Activated naive CD8-positive, alpha-beta T cell treated with anti-CD3 and anti-CD28 coated beads, Interleukin-2, amount 50 U/mL, for 16 hours (primary cell): ENCODE measurements around the gene SNRPA.
A peak's percentile ranks its signal among the peaks of the same experiment; 100 is the strongest.
"Not testable (repeated sequence)": the region's sequence is repeated elsewhere in the genome, so short reads cannot be mapped to it uniquely, and the experiment has no call there.

ENCODE experiments used
- DNase-seq: peaks from one replicate; pipeline ENCODE4 v3.0.0-alpha.2; 2020; ENCODE audit warnings: low read depth, low spot score

SNRPA gene

DNA sequence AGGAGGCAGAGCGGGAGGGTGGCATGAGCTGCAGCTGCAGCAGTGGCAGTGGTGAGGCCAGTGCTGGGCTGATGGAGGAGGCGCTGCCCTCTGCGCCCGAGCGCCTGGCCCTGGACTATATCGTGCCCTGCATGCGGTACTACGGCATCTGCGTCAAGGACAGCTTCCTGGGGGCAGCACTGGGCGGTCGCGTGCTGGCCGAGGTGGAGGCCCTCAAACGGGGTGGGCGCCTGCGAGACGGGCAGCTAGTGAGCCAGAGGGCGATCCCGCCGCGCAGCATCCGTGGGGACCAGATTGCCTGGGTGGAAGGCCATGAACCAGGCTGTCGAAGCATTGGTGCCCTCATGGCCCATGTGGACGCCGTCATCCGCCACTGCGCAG, 50.0 kb downstream of the SNRPA start:
- DNase-seq, result no peak

DNA sequence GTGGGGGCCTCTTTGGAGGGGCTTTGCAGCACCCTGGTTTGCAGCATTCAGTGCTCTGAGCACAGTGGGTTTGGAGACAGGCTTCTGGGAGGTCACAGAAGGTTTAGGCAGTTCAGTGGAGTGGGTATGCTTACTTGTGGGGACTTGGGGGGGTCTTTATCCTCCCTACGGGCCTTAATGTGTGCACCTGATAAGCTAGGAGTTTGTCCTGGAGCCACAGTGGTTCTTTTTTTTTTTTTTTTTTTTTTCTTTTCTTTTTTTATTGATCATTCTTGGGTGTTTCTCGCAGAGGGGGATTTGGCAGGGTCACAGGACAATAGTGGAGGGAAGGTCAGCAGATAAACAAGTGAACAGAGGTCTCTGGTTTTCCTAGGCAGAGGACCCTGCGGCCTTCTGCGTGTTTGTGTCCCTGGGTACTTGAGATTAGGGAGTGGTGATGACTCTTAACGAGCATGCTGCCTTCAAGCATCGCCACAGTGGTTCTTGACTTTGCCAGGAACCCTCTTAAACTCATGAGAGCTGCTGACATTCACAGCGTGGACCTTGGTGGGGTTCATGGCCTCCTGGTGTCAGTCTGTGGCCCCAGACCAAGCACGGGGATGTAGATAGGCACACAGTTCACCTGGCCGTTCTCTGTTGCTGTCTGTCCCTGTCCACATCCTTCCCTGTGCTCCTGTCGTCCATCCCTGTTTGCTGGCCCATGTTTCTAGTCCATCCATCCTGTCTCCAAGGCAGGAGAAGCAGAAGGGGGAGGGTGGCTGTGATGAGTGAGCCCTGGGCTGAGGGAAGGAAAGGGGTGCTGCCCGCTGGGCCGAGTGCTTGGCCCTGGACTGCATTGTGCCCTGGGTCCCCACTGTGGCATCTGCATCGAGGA, 50.7 kb downstream of the SNRPA start:
- no peak for DNase-seq

GRCh38 chr19:40802300-40803169, 51.5 kb downstream of the SNRPA start:
- DNase-seq, result no peak

DNA sequence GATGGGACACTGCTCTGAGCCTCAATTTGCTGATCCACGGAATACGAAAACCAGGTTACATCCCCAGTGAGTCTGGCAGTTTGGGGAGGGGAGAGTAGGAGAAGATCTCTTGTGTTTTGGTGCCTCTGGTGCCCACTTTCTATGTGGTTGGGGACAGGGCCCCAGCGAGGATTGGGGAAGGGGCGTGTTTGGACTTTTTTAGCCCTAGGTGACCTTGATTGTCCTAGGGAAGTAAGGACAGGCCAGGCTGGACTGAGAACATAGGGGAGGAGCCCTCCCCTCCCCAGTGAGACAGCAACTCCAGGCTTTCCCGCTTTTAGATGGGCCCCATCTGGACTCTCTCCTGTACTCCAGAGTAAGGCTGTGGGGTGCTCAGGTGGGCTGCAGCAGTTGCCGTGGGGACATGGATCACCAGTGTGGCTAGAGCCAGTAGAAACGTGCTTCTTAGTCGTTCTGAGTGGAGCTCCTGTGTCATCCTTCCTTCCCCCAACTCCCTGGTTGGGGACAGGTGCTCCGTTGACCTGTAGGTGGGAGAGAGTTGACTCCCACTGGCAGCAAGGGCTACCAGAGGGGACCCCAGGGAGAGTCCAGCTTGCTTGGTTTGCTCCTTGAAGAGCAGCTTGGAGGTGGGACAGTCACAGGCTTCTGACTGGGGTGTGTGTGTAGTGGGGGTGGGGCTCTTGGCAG, 52.3 kb downstream of the SNRPA start:
- no peak for DNase-seq

DNA sequence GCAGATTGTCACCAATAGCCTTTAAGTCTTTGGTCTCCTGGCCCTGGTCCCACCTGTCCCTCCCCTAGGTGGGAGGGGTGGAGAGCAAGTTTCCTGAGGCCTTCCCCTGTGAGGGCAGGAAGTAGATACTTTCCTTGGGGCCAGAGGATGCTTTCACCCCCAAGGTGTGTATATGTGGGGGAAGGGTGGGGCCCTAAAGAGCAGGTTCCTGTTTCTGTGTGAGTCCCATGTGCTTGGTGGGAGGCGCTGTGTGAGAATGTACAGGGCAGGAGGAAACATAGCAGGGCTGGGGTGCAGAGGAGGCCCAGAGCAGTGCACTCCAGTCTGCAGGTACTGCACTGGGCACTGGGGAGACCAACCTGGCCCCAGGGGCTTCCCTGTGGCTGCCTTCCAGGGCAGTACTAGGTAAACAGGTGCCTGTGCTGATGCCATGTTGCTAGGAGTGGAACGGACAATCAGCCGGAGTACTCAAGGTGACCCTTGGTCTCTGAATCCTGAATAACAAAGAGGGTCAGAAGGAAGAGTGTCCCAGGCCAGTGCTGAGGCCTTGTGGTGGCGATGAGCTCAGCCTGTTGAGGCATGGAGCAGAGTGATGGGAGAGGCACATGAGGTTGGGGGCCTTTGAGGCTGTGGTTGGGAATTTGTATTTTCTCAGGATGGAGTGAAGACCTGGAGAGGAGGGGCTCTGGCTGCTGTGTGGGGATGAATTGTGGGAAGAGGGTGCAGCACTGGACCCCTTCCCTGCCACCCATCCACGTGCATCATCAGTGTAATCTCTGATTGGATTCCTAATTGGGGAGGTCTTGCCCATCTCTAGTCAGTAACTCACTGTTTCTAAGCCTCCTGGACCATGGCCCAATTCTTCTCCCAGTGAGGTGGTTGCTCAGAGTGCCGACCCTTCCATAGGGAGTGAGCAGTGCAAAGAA, 53.1 kb downstream of the SNRPA start:
- no peak for DNase-seq

DNA sequence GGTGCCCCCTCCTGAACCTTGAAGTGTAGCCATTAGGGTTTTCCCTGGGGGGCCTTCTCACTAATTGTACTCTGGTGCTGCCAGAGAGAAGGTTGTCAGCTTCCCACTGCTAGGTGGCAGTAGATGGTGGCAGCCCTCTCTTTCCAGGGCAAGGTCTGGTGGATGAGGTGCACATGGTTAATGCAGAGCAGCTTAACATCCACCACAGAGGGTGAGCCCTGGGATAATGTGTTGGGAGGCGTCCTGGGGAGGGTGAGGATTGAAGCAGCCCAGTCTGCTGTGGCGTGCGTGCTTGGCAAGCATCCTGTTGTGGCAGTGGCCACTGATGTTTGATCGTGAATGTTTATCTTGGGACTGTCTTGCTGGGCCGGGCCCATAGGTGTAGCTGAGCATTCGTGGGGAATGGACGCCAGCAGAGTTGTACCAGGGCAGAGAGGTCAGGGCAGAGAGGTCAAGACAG, 53.8 kb downstream of the SNRPA start:
- DNase-seq, result no peak

- DNase-seq, result no peak
Observed at GRCh38 chr19:40805258-40805868, 54.4 kb downstream of the SNRPA start.

- peak; percentile 58 for DNase-seq
Observed at GRCh38 chr19:40806423-40807146, 55.6 kb downstream of the SNRPA start.

- no peak for DNase-seq
Observed at GRCh38 chr19:40807147-40808020, 56.4 kb downstream of the SNRPA start.

GRCh38 chr19:40808021-40808325, 57.0 kb downstream of the SNRPA start:
- DNase-seq, result no peak

GRCh38 chr19:40808497-40808896, 57.5 kb downstream of the SNRPA start:
- no peak for DNase-seq

GRCh38 chr19:40809358-40810086, 58.5 kb downstream of the SNRPA start:
- DNase-seq, result no peak

- DNase-seq, result no peak
Observed at GRCh38 chr19:40810160-40810559, 59.2 kb downstream of the SNRPA start.

- not testable (repeated sequence) for DNase-seq
Observed at GRCh38 chr19:40810649-40811408, 59.8 kb downstream of the SNRPA start.

DNA sequence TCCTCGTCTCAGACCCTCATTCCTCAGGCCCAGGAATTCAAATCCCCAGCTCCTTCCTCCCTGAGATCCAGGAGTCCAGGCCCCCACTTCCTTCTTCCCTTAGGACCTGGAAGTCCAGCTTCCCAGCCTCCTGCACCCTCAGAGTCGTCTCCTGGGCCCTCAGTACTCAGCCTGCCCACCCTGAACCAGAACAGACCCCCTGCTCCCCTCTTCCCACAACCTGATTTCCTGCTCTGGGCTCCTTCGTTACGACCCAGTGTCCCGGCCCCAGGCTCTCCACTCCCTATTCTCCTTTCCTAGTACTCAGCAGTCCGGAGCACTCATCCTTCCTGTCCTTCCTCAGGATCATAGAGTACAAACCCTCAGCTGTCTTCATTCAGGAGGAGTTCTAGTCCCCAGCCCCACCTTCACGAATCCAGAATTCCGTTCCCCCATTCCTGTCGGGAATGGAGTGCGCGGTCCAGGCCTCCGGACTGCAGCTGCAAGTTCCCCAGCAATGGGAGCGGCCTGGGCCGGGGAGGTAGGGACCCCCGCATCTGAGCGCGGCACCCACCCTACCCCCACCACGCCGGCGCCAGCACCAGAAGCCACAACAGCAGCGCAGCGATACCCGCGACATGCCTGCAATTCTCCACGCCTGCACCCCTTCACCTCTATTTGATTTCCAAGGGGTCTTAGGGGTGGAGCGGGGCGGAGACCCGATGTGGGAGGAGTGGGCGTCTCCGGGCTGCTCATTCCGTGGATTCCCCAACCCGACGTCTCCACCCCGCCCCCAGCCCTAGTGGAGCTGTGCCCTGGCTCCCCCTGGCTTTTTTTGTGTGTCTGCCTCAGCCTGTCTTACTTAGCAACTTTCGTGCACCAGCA, 60.7 kb downstream of the SNRPA start:
- no peak for DNase-seq

DNA sequence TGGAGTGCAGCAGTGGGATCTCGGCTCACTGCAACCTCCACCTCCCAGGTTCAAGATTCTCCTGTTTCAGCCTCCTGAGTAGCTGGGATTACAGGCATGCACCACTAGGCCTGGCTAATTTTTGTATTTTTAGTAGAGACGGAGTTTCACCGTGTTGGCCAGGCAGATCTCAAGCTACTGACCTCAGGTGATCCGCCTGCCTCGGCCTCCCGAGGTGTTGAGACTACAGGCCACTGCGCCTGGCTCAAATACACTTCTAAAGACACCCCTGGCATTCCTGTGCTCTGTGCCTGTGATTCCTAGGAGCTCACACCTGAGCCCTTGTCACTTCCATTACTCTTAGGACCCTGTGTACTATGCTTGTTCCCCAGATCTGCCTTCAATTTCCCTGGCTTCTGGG, 61.6 kb downstream of the SNRPA start:
- DNase-seq, result not testable (repeated sequence)

- DNase-seq, result no peak
Observed at GRCh38 chr19:40813182-40813581, 62.2 kb downstream of the SNRPA start.
